HEK293 (cell line): ENCODE data around the gene SPON2.

Source experiments
- CTCF ChIA-PET: fragments of 350-600 bp; formaldehyde crosslinking; extraction: SDS; loops from one replicate; lab custom pipeline; 2021; ENCODE audit warnings: antibody characterized with exemption; lab: Yijun Ruan, JAX
- POLR2A ChIA-PET: fragments of 300-600 bp; formaldehyde crosslinking; extraction: SDS; loops from one replicate; lab custom pipeline; 2020; ENCODE audit warnings: antibody characterized with exemption, inconsistent platforms; lab: Yijun Ruan, JAX
- H3K27ac ChIP-seq: fragments of 200-500 bp; sonication (Bioruptor generic); 2 replicates; pipeline ENCODE4 v1.5.1; 2014; ENCODE audit warnings: low read depth, low read length, control low read depth, inconsistent platforms; ENCODE audit errors: extremely low read depth
- H3K36me3 ChIP-seq, 2 experiments: fragments of 200-500 bp in 1 of 2; sonication (Bioruptor generic) in 1 of 2; 1 replicate in 1 of 2; 2 replicates in 1 of 2; pipeline ENCODE4 v1.5.1; 2014 to 2017; ENCODE audit warnings: inconsistent platforms in 2 of 2, low read length in 2 of 2; ENCODE audit not compliant: control insufficient read depth in 2 of 2, insufficient read depth in 1 of 2
- H3K4me1 ChIP-seq: fragments of 200-500 bp; sonication (Bioruptor generic); 2 replicates; pipeline ENCODE4 v1.5.1; 2014; ENCODE audit warnings: mild to moderate bottlenecking, low read length, inconsistent platforms; ENCODE audit not compliant: control insufficient read depth, insufficient read depth
- H3K4me3 ChIP-seq: 2 replicates; pipeline ENCODE4 v1.5.1; 2011; ENCODE audit warnings: low read depth, mild to moderate bottlenecking, control low read depth, low read length, moderate library complexity
- H3K9me3 ChIP-seq: fragments of 200-500 bp; sonication (Bioruptor generic); 2 replicates; pipeline ENCODE4 v1.5.1; 2014; ENCODE audit warnings: low read depth, low read length, inconsistent platforms; ENCODE audit not compliant: control insufficient read depth, insufficient read depth
- ATF2 ChIP-seq: fragments of 450-650 bp; formaldehyde crosslinking; IDR thresholded peaks from 2 replicates; pipeline ENCODE4 v1.5.1; 2016; ENCODE audit warnings: missing biosample characterization, missing genetic modification characterization, low read depth
- EGR2 ChIP-seq: fragments of 450-650 bp; formaldehyde crosslinking; IDR thresholded peaks from 2 replicates; pipeline ENCODE4 v1.5.1; 2016; ENCODE audit warnings: low read depth, missing biosample characterization, missing genetic modification characterization
- HIC1 ChIP-seq: fragments of 450-650 bp; formaldehyde crosslinking; IDR thresholded peaks from 2 replicates; pipeline ENCODE4 v1.5.1; 2016; ENCODE audit warnings: missing biosample characterization, missing genetic modification characterization
- KLF1 ChIP-seq: fragments of 450-650 bp; formaldehyde crosslinking; IDR thresholded peaks from 2 replicates; pipeline ENCODE4 v1.5.1; 2016; ENCODE audit warnings: missing biosample characterization, missing genetic modification characterization
- PATZ1 ChIP-seq: fragments of 450-650 bp; formaldehyde crosslinking; IDR thresholded peaks from 2 replicates; pipeline ENCODE4 v1.5.1; 2016; ENCODE audit warnings: missing biosample characterization, missing genetic modification characterization
- PRDM10 ChIP-seq: fragments of 450-650 bp; formaldehyde crosslinking; IDR thresholded peaks from 2 replicates; pipeline ENCODE4 v1.5.1; 2016; ENCODE audit warnings: missing biosample characterization, missing genetic modification characterization
- PRDM2 ChIP-seq: fragments of 450-650 bp; formaldehyde crosslinking; IDR thresholded peaks from 2 replicates; pipeline ENCODE4 v1.5.1; 2016; ENCODE audit warnings: missing biosample characterization, missing genetic modification characterization, borderline replicate concordance
- RBAK ChIP-seq: fragments of 450-650 bp; formaldehyde crosslinking; IDR thresholded peaks from 2 replicates; pipeline ENCODE4 v1.5.1; 2016; ENCODE audit warnings: missing biosample characterization, missing genetic modification characterization
- REPIN1 ChIP-seq: fragments of 450-650 bp; formaldehyde crosslinking; IDR thresholded peaks from 2 replicates; pipeline ENCODE4 v1.5.1; 2017; ENCODE audit warnings: missing biosample characterization, missing genetic modification characterization, low read depth
- TCF7L2 ChIP-seq: IDR thresholded peaks from 2 replicates; pipeline ENCODE4 v1.6.1; 2011; ENCODE audit warnings: low read depth, mild to moderate bottlenecking, inconsistent platforms, low read length, moderate library complexity, borderline replicate concordance
- WT1 ChIP-seq: fragments of 450-650 bp; formaldehyde crosslinking; IDR thresholded peaks from 2 replicates; pipeline ENCODE4 v1.5.1; 2016; ENCODE audit warnings: missing biosample characterization, missing genetic modification characterization
- ZBTB1 ChIP-seq: fragments of 450-650 bp; formaldehyde crosslinking; IDR thresholded peaks from 2 replicates; pipeline ENCODE4 v1.5.1; 2016; ENCODE audit warnings: missing biosample characterization, missing genetic modification characterization
- ZBTB6 ChIP-seq: fragments of 450-650 bp; formaldehyde crosslinking; IDR thresholded peaks from 2 replicates; pipeline ENCODE4 v1.5.1; 2017; ENCODE audit warnings: missing biosample characterization, missing genetic modification characterization
- ZFP41 ChIP-seq: fragments of 450-650 bp; formaldehyde crosslinking; IDR thresholded peaks from 2 replicates; pipeline ENCODE4 v1.5.1; 2016; ENCODE audit warnings: missing biosample characterization, missing genetic modification characterization, borderline replicate concordance
- ZNF146 ChIP-seq: fragments of 450-650 bp; formaldehyde crosslinking; IDR thresholded peaks from 2 replicates; pipeline ENCODE4 v1.5.1; 2016; ENCODE audit warnings: missing biosample characterization, missing genetic modification characterization
- ZNF2 ChIP-seq: fragments of 450-650 bp; formaldehyde crosslinking; IDR thresholded peaks from 2 replicates; pipeline ENCODE4 v1.5.1; 2016; ENCODE audit warnings: missing biosample characterization, missing genetic modification characterization
- ZNF202 ChIP-seq: fragments of 450-650 bp; formaldehyde crosslinking; IDR thresholded peaks from 2 replicates; pipeline ENCODE4 v1.5.1; 2016; ENCODE audit warnings: missing biosample characterization, missing genetic modification characterization, borderline replicate concordance
- ZNF350 ChIP-seq: fragments of 450-650 bp; formaldehyde crosslinking; IDR thresholded peaks from 2 replicates; pipeline ENCODE4 v1.5.0; 2017; ENCODE audit warnings: missing biosample characterization, mild to moderate bottlenecking, missing genetic modification characterization
- ZNF473 ChIP-seq: fragments of 450-650 bp; formaldehyde crosslinking; IDR thresholded peaks from 2 replicates; pipeline ENCODE4 v1.5.1; 2017; ENCODE audit warnings: missing biosample characterization, missing genetic modification characterization
- ZNF558 ChIP-seq: fragments of 450-650 bp; formaldehyde crosslinking; IDR thresholded peaks from 2 replicates; pipeline ENCODE4 v1.5.1; 2016; ENCODE audit warnings: missing biosample characterization, missing genetic modification characterization

Gene SPON2

GRCh38 chr4:1154126-1154522 lies 18.3 kb downstream of the SPON2 start (continued):
- TF ChIP-seq PRDM2 (tag by site-specific recombination) = no peak
- TF ChIP-seq ZBTB6 = no peak
- TF ChIP-seq TCF7L2 = no peak
- TF ChIP-seq ZNF473 (tag by site-specific recombination) = no peak
- TF ChIP-seq ZNF350 (tag by site-specific recombination) = no peak
- TF ChIP-seq ZNF202 (tag by site-specific recombination) = no peak
- TF ChIP-seq EGR2 (tag by site-specific recombination) = peak; percentile 45
- no peak for TF ChIP-seq ZNF558 (tag by site-specific recombination)
- no peak for TF ChIP-seq PRDM10 (tag by site-specific recombination)
- TF ChIP-seq HIC1 (tag by site-specific recombination) = no peak
- no peak for TF ChIP-seq ZNF2 (tag by site-specific recombination)
- no peak for TF ChIP-seq REPIN1
- TF ChIP-seq, all 188 proteins: peak for 3

GRCh38 chr4:1153567-1154090 lies 18.8 kb downstream of the SPON2 start:
- POLR2A ChIA-PET = no interaction called here
- no peak overlapping the region for H3K4me3 ChIP-seq
- CTCF ChIA-PET = no interaction called here
- no peaks in the 10 kb centered on the region for H3K9me3 ChIP-seq
- H3K36me3 ChIP-seq = no peaks in the 10 kb centered on the region
- no peak overlapping the region for H3K27ac ChIP-seq
- H3K4me1 ChIP-seq = no peaks in the 10 kb centered on the region
- TF ChIP-seq WT1 (tag by site-specific recombination) (no peak), PATZ1 (tag by site-specific recombination) (no peak), EGR2 (tag by site-specific recombination) (no peak), ZFP41 (tag by site-specific recombination) (no peak), ATF2 (tag by site-specific recombination) (no peak), ZBTB1 (no peak), KLF1 (tag by site-specific recombination) (no peak), ZNF2 (tag by site-specific recombination) (no peak), ZNF350 (tag by site-specific recombination) (no peak), RBAK (no peak), ZNF558 (tag by site-specific recombination) (no peak), ZNF146 (tag by site-specific recombination) (no peak)
